Hepatocyte (in vitro differentiated cells): Measurements from ENCODE around the gene ZNF469. TPM values are rescaled to one million over a fixed set of nuclear protein-coding genes. Genes with fewer than 3 reads are reported as not detected.

Experiments
- DNase-seq: peaks from one replicate; pipeline ENCODE4 v3.0.0-alpha.2; 2016; ENCODE audit warnings: low spot score
- H2AFZ ChIP-seq: fragments of 200-600 bp; sonication (generic); 2 replicates; pipeline ENCODE4 v1.6.0; 2016; ENCODE audit warnings: antibody characterized with exemption, mild to moderate bottlenecking
- H3K27ac ChIP-seq: fragments of 200-600 bp; sonication (generic); 2 replicates; pipeline ENCODE4 v1.5.1; 2016; ENCODE audit warnings: mild to moderate bottlenecking
- H3K27me3 ChIP-seq: fragments of 200-600 bp; sonication (generic); 2 replicates; pipeline ENCODE4 v1.6.1; 2016
- H3K36me3 ChIP-seq: fragments of 200-600 bp; sonication (generic); replicated peaks from 2 replicates; pipeline ENCODE4 v1.5.1; 2016; ENCODE audit warnings: low read depth; ENCODE audit not compliant: insufficient read depth
- H3K4me1 ChIP-seq: fragments of 200-600 bp; sonication (generic); 2 replicates; pipeline ENCODE4 v1.5.1; 2016; ENCODE audit warnings: mild to moderate bottlenecking, moderate library complexity; ENCODE audit not compliant: insufficient read depth
- H3K4me2 ChIP-seq: fragments of 200-600 bp; sonication (generic); 2 replicates; pipeline ENCODE4 v1.6.0; 2016
- H3K4me3 ChIP-seq: fragments of 200-600 bp; sonication (generic); 2 replicates; pipeline ENCODE4 v1.5.1; 2016; ENCODE audit warnings: mild to moderate bottlenecking
- H3K79me2 ChIP-seq: fragments of 200-600 bp; sonication (generic); 2 replicates; pipeline ENCODE4 v1.6.0; 2017; ENCODE audit warnings: mild to moderate bottlenecking
- H3K9me2 ChIP-seq: fragments of 200-600 bp; sonication (generic); replicated peaks from 2 replicates; pipeline ENCODE4 v1.6.0; 2017; ENCODE audit warnings: mild to moderate bottlenecking; ENCODE audit not compliant: insufficient read depth
- H3K9me3 ChIP-seq: fragments of 200-600 bp; sonication (generic); 2 replicates; pipeline ENCODE4 v1.5.1; 2016; ENCODE audit warnings: low read depth, mild to moderate bottlenecking
- H4K20me1 ChIP-seq: fragments of 200-600 bp; sonication (generic); 2 replicates; pipeline ENCODE4 v1.6.0; 2016; ENCODE audit warnings: mild to moderate bottlenecking; ENCODE audit not compliant: insufficient read depth, poor library complexity, severe bottlenecking
- CTCF ChIP-seq: fragments of 200-600 bp; sonication (generic); IDR thresholded peaks from 2 replicates; pipeline ENCODE4 v1.5.1; 2016; ENCODE audit warnings: antibody characterized with exemption, mild to moderate bottlenecking; ENCODE audit not compliant: poor library complexity
- EZH2 ChIP-seq: fragments of 200-600 bp; sonication (generic); IDR thresholded peaks from 2 replicates; pipeline ENCODE4 v1.6.1; 2016; ENCODE audit warnings: antibody characterized with exemption, mild to moderate bottlenecking, borderline replicate concordance
- EZH2phosphoT487 ChIP-seq: fragments of 200-600 bp; sonication (generic); IDR thresholded peaks from one replicate; pipeline ENCODE4 v1.6.1; 2018; ENCODE audit warnings: antibody characterized with exemption, mild to moderate bottlenecking, low read depth, moderate library complexity; ENCODE audit not compliant: unreplicated experiment, severe bottlenecking
- WGBS: methylation state at CpG from one replicate; pipeline ENCODE4 v1.1.6; 2016; ENCODE audit warnings: low lambda C conversion rate; ENCODE audit errors: missing lambda C conversion rate; 5-methylcytosine and 5-hydroxymethylcytosine counted together
- polyA plus RNA-seq: library from polyadenylated mRNA; unstranded; fragments of >200 nt; fragmentation: Nextera tagmentation; extraction: Ambion mirVana; gene quantifications from 2 replicates; pipeline ENCODE4 v1.2.1, GENCODE V29; 2016
- total RNA-seq: library from RNA; depleted of rRNA; stranded (reverse); fragments of >200 nt; gene quantifications from 2 replicates; pipeline ENCODE4 v1.2.3, GENCODE V29; 2014

Gene ZNF469
- total and polyA plus RNA-seq, 2 experiments from 2014 or later = 1.0 to 1.3 TPM

- H3K27me3 ChIP-seq = peaks cover 18% of the 10 kb centered on the region
- no peak for DNase-seq
- H3K27ac ChIP-seq = no peak overlapping the region
- H3K4me3 ChIP-seq = no peak overlapping the region
- peaks cover 4% of the 10 kb centered on the region for H3K4me1 ChIP-seq
- 90% methylated on average over 23 of the region's 29 CpGs for WGBS
- no peaks in the 10 kb centered on the region for H3K9me2 ChIP-seq
- TF ChIP-seq CTCF (no peak), EZH2phosphoT487 (no peak), EZH2 (no peak)
- no peak overlapping the region for H2AFZ ChIP-seq
- H3K9me3 ChIP-seq = no peaks in the 10 kb centered on the region
- no peak overlapping the region for H3K4me2 ChIP-seq
- H3K36me3 ChIP-seq = no peaks in the 10 kb centered on the region
- no peaks in the 10 kb centered on the region for H3K79me2 ChIP-seq
- no peaks in the 10 kb centered on the region for H4K20me1 ChIP-seq
Measured at GRCh38 chr16:88387180-88387765, 4.5 kb downstream of the ZNF469 start.

GRCh38 chr16:88387941-88388627 lies 5.3 kb downstream of the ZNF469 start:
- Histone ChIP-seq H4K20me1 (no peaks in the 10 kb centered on the region), H2AFZ (no peak overlapping the region), H3K9me2 (no peaks in the 10 kb centered on the region), H3K4me2 (no peak overlapping the region), H3K36me3 (no peaks in the 10 kb centered on the region), H3K27me3 (peaks cover 14% of the 10 kb centered on the region), H3K4me1 (peaks cover 4% of the 10 kb centered on the region), H3K27ac (no peak overlapping the region), H3K79me2 (no peaks in the 10 kb centered on the region), H3K4me3 (no peak overlapping the region), H3K9me3 (no peaks in the 10 kb centered on the region)
- peak; percentile 43 for DNase-seq
- no peak for TF ChIP-seq EZH2
- TF ChIP-seq CTCF = no peak
- no peak for TF ChIP-seq EZH2phosphoT487
- WGBS = 75% methylated on average over 27 of the region's 27 CpGs

- Histone ChIP-seq H3K27ac (no peak overlapping the region), H3K9me3 (no peaks in the 10 kb centered on the region), H3K36me3 (no peaks in the 10 kb centered on the region), H4K20me1 (no peaks in the 10 kb centered on the region), H3K79me2 (no peaks in the 10 kb centered on the region), H3K27me3 (peaks cover 7% of the 10 kb centered on the region), H2AFZ (no peak overlapping the region), H3K4me1 (no peaks in the 10 kb centered on the region), H3K9me2 (no peaks in the 10 kb centered on the region), H3K4me3 (no peak overlapping the region), H3K4me2 (no peak overlapping the region)
- TF ChIP-seq CTCF (no peak), EZH2 (no peak), EZH2phosphoT487 (no peak)
- DNase-seq = no peak
- WGBS = 95% methylated on average over 24 of the region's 24 CpGs
Measured at GRCh38 chr16:88389191-88389590, 6.4 kb downstream of the ZNF469 start.
